ENCODE measurements around the gene ADK.

Gene ADK

DNA sequence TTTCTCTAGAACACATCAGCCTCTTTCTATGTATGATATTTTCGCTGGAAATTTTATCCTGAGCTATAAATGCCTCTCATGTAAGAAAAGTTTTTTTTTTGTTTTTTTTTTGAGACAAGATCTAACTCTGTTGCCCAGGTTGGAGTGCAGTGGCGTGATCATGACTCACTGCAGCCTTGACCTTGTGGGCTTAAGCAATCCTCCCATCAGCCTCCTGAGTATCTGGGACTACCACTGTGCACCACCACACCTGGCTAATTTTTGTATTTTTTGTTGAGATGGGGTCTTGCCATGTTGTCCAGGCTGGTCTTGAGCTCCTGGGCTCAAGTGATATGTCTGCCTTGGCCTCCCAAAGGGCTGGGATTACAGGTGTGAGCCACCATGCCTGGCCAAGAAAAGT lies 80.4 kb downstream of the ADK start:
- no peak for FAIRE-seq
- DNase-seq (ENCODE audit: insufficient read length, low spot score) = no peak

DNA sequence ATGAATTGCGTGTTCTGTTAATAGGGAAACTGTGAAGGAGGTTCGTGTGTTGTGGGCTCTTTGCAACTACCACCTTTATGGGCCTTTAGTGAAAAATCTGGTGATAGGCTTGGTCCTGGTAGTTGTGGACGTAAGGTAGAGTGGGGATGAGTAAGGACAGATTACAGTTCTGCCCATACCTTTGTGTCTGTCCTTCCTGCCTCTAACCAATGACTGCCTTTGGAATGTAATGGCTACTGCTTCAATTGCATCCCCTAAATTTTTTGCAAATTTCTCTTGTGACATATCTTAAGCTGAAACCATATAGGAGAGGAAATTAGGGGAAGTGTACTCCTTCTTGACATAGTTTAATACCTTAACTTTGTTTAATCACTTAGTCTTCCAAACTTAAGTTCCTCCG lies 82.3 kb downstream of the ADK start:
- FAIRE-seq = no peak
- no peak for DNase-seq (ENCODE audit: insufficient read length, low spot score)

- no peak for FAIRE-seq
These were observed 83.5 kb downstream of the ADK start for GRCh38 chr10:74234569-74234968.

DNA sequence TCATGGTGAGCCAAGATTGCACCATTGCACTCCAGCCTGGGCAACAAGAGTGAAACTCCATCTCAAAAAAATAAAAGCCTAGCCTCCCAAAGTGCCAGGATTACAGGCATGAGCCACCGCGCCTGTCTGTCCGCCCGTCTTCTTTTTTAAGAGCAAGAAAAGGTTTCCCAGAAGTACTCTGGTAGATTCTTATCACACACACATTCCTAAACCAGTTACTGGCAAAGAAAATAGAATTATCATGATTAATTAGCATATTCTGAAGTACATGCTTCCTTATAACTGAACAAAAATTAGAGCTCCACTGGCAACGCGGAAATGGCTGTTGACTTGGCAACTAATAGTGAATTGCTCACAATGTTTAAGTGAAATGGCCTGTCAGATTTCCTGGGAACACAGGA lies 87.0 kb downstream of the ADK start:
- no peak for DNase-seq (ENCODE audit: insufficient read length, low spot score)
- FAIRE-seq = no peak

More at GRCh38 chr10:74234569-74234968, 83.5 kb downstream of the ADK start:
- DNase-seq (ENCODE audit: insufficient read length, low spot score) = no peak

DNA sequence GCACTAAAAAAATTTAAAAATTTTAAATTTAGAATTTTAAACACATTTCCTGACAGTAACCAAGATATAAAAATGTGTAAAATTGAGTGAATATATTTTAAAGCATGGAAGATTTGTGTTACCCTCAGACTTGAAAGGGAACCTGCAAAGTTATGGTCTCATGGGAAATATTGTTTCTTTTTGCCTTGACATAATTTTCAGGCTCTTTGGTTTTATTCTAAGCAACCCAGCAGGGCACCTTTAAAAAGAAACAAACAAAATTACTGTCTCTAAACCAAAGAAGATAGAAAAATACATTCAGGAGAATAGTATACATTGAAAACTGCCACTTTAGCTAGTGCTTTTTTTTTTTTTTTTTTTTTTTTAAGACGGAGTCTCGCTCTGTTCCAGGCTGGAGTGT lies 87.5 kb downstream of the ADK start:
- FAIRE-seq = no peak
- no peak for DNase-seq (ENCODE audit: insufficient read length, low spot score)

GRCh38 chr10:74243067-74243466 lies 92.0 kb downstream of the ADK start:
- no peak for FAIRE-seq

DNA sequence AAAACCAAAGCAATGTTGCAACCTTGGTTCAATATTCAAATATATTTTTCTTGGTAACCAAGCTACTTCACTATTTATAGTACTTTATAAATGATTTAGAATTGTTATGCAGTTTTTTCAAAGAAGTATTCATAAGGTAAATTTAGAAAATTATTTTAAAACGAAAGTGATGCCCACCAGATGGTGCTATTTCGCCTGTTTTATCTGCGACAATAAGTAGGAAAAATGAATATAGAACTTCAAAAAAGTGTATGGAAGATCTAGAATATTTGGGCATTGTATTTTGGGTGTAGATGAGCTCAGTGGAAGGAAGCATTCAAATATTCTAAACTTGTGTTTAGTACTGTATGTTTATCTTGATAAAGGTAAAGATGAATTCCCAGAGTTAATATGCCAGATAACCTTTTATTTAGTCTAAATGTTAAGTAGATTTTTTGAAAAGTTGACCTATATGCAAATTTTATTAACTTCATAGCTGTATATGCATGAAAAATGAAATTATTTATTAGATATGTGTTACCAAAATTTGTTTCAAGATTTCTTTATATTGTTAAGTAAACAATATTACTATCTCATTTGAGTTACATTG lies 93.2 kb downstream of the ADK start:
- FAIRE-seq = peak; percentile 60
- no peak for DNase-seq (ENCODE audit: insufficient read length, low spot score)

More at GRCh38 chr10:74243067-74243466, 92.0 kb downstream of the ADK start:
- DNase-seq (ENCODE audit: insufficient read length, low spot score) = no peak

- DNase-seq (ENCODE audit: insufficient read length, low spot score) (no peak), FAIRE-seq (peak; percentile 28)
These were observed 93.8 kb downstream of the ADK start for GRCh38 chr10:74244807-74245206.

DNA sequence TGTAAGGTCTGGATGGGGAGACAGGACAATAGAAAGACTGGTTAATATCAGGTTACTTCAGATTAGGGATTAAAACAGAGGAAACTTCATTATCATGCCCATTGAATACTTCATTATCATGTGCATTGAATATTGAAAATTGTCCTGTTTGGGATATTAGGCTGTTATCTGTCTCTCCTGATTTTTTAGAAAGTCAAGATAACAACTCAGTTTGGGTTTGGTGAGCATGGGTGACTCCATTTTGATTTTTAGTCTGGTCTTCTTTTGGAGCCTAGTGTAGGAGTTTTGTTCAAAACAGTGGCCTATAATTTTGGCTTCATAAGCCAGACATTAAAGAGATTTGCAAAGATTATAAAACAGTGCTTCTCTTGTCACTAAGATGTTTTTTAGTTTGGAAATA lies 95.5 kb downstream of the ADK start:
- peak; percentile 75 for FAIRE-seq
- DNase-seq (ENCODE audit: insufficient read length, low spot score) = no peak

GRCh38 chr10:74249865-74250264 lies 98.8 kb downstream of the ADK start:
- FAIRE-seq (no peak), DNase-seq (ENCODE audit: insufficient read length, low spot score) (no peak)

DNA sequence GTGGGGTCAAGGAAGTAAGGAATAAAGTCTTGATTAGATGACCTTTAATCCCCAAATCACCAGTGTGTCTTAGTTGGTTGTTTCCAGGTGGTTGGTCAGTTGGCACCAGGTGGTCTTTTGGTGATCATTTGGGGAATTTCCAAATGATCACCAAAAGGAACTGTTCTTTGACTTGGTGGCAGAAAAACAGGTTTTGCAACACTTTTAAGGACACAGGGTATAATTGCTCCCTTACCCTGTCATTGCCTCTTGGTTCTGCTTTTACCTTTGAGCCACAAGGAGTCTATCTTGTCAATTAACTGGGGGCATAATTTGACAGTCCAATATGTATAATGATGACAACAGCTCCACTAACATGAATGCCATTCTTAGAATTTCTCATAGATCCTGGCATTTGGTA lies 104.2 kb downstream of the ADK start:
- DNase-seq (ENCODE audit: insufficient read length, low spot score) (no peak), FAIRE-seq (peak; percentile 11)

- DNase-seq (ENCODE audit: insufficient read length, low spot score) = no peak
- no peak for FAIRE-seq
These were observed 104.9 kb downstream of the ADK start for GRCh38 chr10:74255888-74256357.

- DNase-seq (ENCODE audit: insufficient read length, low spot score) = no peak
- no peak for FAIRE-seq
These were observed 111.8 kb downstream of the ADK start for GRCh38 chr10:74262856-74263255.

GRCh38 chr10:74263996-74264395 lies 113.0 kb downstream of the ADK start:
- DNase-seq (ENCODE audit: insufficient read length, low spot score) = no peak
- no peak for FAIRE-seq

DNA sequence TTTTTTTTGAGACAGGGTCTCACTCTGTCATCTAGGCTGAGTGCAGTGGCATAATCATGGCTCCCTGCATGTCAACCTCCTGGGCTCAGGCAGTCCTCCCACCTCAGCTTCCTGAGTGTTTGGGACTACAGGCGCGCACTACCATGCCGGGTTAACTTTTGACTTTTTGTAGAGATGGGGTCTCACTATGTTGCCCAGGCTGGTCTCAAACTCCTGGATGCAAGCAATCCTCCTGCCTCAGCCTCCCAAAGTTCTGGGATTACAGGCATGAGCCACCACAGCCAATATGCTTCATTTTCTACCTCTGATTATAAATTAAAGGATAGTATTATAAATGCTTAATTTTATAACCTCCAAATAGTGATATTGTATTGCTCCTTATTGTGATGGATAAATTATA lies 121.3 kb downstream of the ADK start:
- DNase-seq (ENCODE audit: insufficient read length, low spot score) (no peak), FAIRE-seq (no peak)

GRCh38 chr10:74275755-74276290 lies 124.8 kb downstream of the ADK start:
- FAIRE-seq (no peak), DNase-seq (ENCODE audit: insufficient read length, low spot score) (no peak)

DNA sequence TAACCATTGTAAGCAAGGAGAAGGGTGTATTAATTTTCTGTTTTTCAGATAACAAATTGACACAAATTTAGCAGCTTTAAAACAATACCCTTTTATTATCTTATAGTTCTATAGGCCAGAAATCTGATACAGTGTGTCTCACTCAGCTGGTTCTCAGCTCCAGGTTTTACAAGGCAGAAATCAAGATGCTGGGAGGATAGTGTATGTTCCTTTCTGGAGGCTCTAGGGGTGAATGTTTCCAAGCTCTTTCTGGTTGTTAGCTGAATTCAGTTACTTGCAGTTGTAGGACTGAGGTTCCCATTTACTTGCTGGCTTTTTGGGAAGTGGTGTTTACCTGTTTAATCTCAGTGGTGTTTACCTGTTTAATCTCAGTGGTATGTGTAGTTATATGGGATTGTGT lies 125.4 kb downstream of the ADK start:
- DNase-seq (ENCODE audit: insufficient read length, low spot score) = no peak
- no peak for FAIRE-seq

- FAIRE-seq (no peak), DNase-seq (ENCODE audit: insufficient read length, low spot score) (no peak)
These were observed 131.3 kb downstream of the ADK start for GRCh38 chr10:74282151-74282847.

- no peak for DNase-seq (ENCODE audit: insufficient read length, low spot score)
- FAIRE-seq = no peak
These were observed 131.8 kb downstream of the ADK start for GRCh38 chr10:74282848-74283210.

DNA sequence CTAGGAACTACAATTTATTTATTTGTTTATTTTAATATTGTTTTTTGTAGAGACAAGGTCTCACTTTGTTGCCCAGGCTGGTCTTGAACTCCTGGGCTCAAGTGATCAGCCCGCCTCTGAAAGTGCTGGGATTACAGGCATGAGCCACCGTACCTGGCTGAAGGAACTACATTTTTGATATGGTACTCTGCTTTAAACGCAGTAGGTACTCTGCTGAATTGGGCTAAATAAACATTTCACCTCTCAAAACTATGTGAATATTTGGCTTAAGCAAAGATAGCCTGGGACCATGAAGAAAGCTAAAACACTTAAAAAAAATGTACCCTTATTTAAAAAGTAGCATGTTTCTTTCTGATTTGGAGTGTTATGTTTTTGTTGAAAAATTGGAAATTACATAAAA lies 138.2 kb downstream of the ADK start:
- no peak for FAIRE-seq
- DNase-seq (ENCODE audit: insufficient read length, low spot score) = no peak

DNA sequence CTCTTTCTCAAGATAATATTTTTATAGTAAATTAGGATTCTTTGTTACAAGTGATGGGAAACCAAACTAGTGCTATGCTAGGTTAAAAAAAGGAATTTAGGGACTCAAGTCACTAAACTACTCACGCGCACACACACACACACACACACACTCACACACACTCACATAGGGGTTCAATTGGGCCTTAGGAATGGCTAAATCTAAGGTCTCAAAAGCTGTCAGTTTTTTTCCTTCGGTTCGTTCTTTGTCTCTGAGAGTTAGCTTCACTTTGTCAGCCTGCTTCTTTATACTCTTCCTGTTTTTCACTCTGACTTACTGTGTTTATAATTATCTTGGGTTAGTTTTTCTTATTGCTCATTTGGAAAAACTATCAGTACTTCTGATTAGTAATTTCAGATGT lies 138.9 kb downstream of the ADK start:
- FAIRE-seq (no peak), DNase-seq (ENCODE audit: insufficient read length, low spot score) (no peak)

- FAIRE-seq = no peak
- DNase-seq (ENCODE audit: insufficient read length, low spot score) = no peak
These were observed 139.7 kb downstream of the ADK start for GRCh38 chr10:74290708-74291107.

Measured in GM19239 (cell line).